Testis (tissue), 3 donors: ENCODE measurements around the gene FXYD3. TPM values are rescaled to one million over a fixed set of nuclear protein-coding genes. Genes with fewer than 3 reads are reported as not detected.

Experiments
- DNase-seq: peaks from one replicate; pipeline ENCODE4 v3.0.0-alpha.2; 2019
- H3K27ac ChIP-seq, 2 donors: fragments of 200-600 bp; sonication (generic); one replicate each; pipeline ENCODE4 v1.5.1; 2019
- H3K27me3 ChIP-seq: fragments of 200-600 bp; sonication (generic); one replicate; pipeline ENCODE4 v1.5.1; 2019
- H3K36me3 ChIP-seq: fragments of 200-600 bp; sonication (generic); one replicate; pipeline ENCODE4 v1.5.1; 2017; ENCODE audit warnings: low read depth; ENCODE audit errors: missing control alignments
- H3K4me1 ChIP-seq: fragments of 200-600 bp; sonication (generic); one replicate; pipeline ENCODE4 v1.5.1; 2019
- H3K4me3 ChIP-seq, 2 donors: fragments of 200-600 bp; sonication (generic); one replicate each; pipeline ENCODE4 v1.5.1; 2017 to 2019
- H3K9me3 ChIP-seq: fragments of 200-600 bp; sonication (generic); one replicate; pipeline ENCODE4 v1.5.1; 2017
- CTCF ChIP-seq, 3 experiments: fragments of 450-650 bp in 2 of 3; fragments of 200-600 bp in 1 of 3; sonication (generic) in 1 of 3; IDR thresholded peaks; one replicate each; pipeline ENCODE4 v1.5.1; 2016 to 2019; ENCODE audit warnings: antibody characterized with exemption in 3 of 3, mild to moderate bottlenecking in 2 of 3, moderate library complexity in 1 of 3
- POLR2A ChIP-seq: fragments of 450-650 bp; IDR thresholded peaks from one replicate; pipeline ENCODE4 v1.6.1; 2017; ENCODE audit warnings: antibody characterized with exemption, mild to moderate bottlenecking, moderate library complexity
- WGBS, 2 donors: methylation state at CpG; one replicate each; pipeline ENCODE4 v1.1.5; 2018; 5-methylcytosine and 5-hydroxymethylcytosine counted together
- intact Hi-C: fragments of 100-400 bp; cut with DNase I; formaldehyde crosslinking; loops from one replicate; pipeline ENCODE4 v1.15.1; 2023; ENCODE audit warnings: low total_unique reads
- polyA plus RNA-seq: library from polyadenylated mRNA; stranded (reverse); fragments of 350-450 nt; fragmentation: Illumina TruSeq; extraction: RNeasy Lipid Tissue Mini Kit (QIAGEN cat#74804); gene quantifications from one replicate; pipeline ENCODE4 v1.2.3, GENCODE V29; 2014; ENCODE audit warnings: low read depth, low replicate concordance; ENCODE audit not compliant: insufficient read depth
- total RNA-seq, 2 donors: library from RNA; depleted of rRNA; stranded (reverse); fragments of >200 nt; gene quantifications; one replicate each; pipeline ENCODE4 v1.2.3, GENCODE V29; 2016

Gene FXYD3
- total and polyA plus RNA-seq, 3 donors from 2014 or later, result 2.6 TPM; not detected in 2

GRCh38 chr19:35143231-35143715 lies 27.6 kb downstream of the FXYD3 start, which contains the start of gene FXYD7:
Gene FXYD7, plus strand, starts transcription at chr19:35143255. Its CDS starts 79 bp downstream, at chr19:35143334.
- intact Hi-C loops, result no loop called here
- Histone ChIP-seq H3K36me3 (no peaks in the 10 kb centered on the region), H3K9me3 (no peaks in the 10 kb centered on the region), H3K27ac (no peak within 1 kb of the TSS), H3K4me3 (peak within 1 kb of the TSS; percentile 12 to 21), H3K27me3 (no peaks in the 10 kb centered on the region), H3K4me1 (peaks cover 14% of the 10 kb centered on the region)
- no peak for DNase-seq
- WGBS, 2 donors, result 13 to 26% methylated on average over 12 to 25 of the region's 31 CpGs
- TF ChIP-seq POLR2A, result no peak
- no peak for TF ChIP-seq CTCF (IDR thresholded peaks at IDR 0.05)

GRCh38 chr19:35143818-35144217 lies 28.2 kb downstream of the FXYD3 start:
- H3K4me3 ChIP-seq, result no peak overlapping the region
- no peak overlapping the region for H3K27ac ChIP-seq

GRCh38 chr19:35144259-35144599 lies 28.6 kb downstream of the FXYD3 start:
- 49% methylated on average over 2 to 6 of the region's 6 CpGs for WGBS, 2 donors
- intact Hi-C loops, result no loop called here
- H3K9me3 ChIP-seq, result no peaks in the 10 kb centered on the region
- no peaks in the 10 kb centered on the region for H3K27me3 ChIP-seq
- peaks cover 14% of the 10 kb centered on the region for H3K4me1 ChIP-seq
- H3K27ac ChIP-seq, result no peak overlapping the region
- TF ChIP-seq CTCF (IDR thresholded peaks at IDR 0.05), result no peak
- TF ChIP-seq POLR2A, result no peak
- no peak overlapping the region for H3K4me3 ChIP-seq
- DNase-seq, result no peak
- H3K36me3 ChIP-seq, result no peaks in the 10 kb centered on the region

More at GRCh38 chr19:35143818-35144217, 28.2 kb downstream of the FXYD3 start:
- DNase-seq, result no peak
- Histone ChIP-seq H3K36me3 (no peaks in the 10 kb centered on the region), H3K4me1 (peaks cover 14% of the 10 kb centered on the region), H3K9me3 (no peaks in the 10 kb centered on the region), H3K27me3 (no peaks in the 10 kb centered on the region)
- no peak for TF ChIP-seq CTCF (IDR thresholded peaks at IDR 0.05)
- WGBS, 2 donors, result 29 to 55% methylated on average over 3 of the region's 3 CpGs
- intact Hi-C loops, result no loop called here

GRCh38 chr19:35144600-35145436 lies 29.2 kb downstream of the FXYD3 start:
- no peak for DNase-seq
- Histone ChIP-seq H3K4me3 (no peak overlapping the region), H3K9me3 (no peaks in the 10 kb centered on the region), H3K36me3 (no peaks in the 10 kb centered on the region), H3K4me1 (peaks cover 14% of the 10 kb centered on the region), H3K27me3 (no peaks in the 10 kb centered on the region), H3K27ac (no peak overlapping the region)
- intact Hi-C loops, result no loop called here
- TF ChIP-seq CTCF (IDR thresholded peaks at IDR 0.05) (no peak), POLR2A (no peak)
- WGBS, 2 donors, result 32 to 39% methylated on average over 11 to 14 of the region's 15 CpGs
